AG04449 (cell line): Measurements from ENCODE around the gene PRKAG2.

Source experiments
- CTCF ChIA-PET: fragments of 350-600 bp; formaldehyde crosslinking; extraction: SDS; loops from one replicate; lab custom pipeline; 2021; ENCODE audit warnings: antibody characterized with exemption; lab: Yijun Ruan, JAX
- POLR2A ChIA-PET: fragments of 400-600, 350-600 bp; formaldehyde crosslinking; extraction: SDS; loops from one replicate; lab custom pipeline; 2020; ENCODE audit warnings: antibody characterized with exemption, inconsistent platforms; lab: Yijun Ruan, JAX
- DNase-seq: peaks from one replicate; pipeline ENCODE4 v3.0.0-alpha.2; 2010; ENCODE audit warnings: low read depth, low spot score
- H3K4me3 ChIP-seq: 2 replicates; pipeline ENCODE4 v1.5.1; 2011; ENCODE audit warnings: low read depth, mild to moderate bottlenecking, control low read depth, low read length
- TF ChIP-seq, protein P1 (sequence below): IDR thresholded peaks from one replicate; pipeline ENCODE4 v1.5.1; 2011; ENCODE audit warnings: mild to moderate bottlenecking, moderate library complexity, low read length, control low read depth, inconsistent platforms; ENCODE audit not compliant: insufficient read depth; ENCODE audit errors: missing control alignments

The PRKAG2 gene

DNA sequence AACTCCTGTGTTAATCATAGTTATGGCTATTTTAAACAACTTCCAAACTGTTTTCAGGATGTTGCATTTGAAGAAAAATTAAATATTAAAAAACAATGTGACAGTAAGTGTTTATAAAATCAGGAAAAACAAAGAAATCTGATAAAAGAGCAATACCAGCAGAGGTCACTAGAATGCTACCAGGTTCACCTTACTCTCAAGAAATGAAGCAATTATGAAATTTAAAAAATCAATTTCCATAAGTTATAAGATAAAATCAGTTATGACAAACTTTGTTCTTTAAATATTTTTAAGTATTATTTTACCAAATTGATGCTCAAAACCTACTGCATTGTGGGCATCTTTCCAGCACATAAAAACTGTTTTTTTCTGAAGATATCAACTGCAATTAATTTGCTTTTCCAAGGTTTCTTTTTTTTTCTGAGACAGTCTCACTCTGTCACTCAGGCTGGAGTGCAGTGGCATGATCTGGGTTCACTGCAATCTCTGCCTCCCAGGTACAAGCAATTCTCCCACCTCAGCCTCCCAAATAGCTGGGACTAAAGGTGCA is 306.5 kb downstream of the PRKAG2 start:
- DNase-seq, result no peak

DNA sequence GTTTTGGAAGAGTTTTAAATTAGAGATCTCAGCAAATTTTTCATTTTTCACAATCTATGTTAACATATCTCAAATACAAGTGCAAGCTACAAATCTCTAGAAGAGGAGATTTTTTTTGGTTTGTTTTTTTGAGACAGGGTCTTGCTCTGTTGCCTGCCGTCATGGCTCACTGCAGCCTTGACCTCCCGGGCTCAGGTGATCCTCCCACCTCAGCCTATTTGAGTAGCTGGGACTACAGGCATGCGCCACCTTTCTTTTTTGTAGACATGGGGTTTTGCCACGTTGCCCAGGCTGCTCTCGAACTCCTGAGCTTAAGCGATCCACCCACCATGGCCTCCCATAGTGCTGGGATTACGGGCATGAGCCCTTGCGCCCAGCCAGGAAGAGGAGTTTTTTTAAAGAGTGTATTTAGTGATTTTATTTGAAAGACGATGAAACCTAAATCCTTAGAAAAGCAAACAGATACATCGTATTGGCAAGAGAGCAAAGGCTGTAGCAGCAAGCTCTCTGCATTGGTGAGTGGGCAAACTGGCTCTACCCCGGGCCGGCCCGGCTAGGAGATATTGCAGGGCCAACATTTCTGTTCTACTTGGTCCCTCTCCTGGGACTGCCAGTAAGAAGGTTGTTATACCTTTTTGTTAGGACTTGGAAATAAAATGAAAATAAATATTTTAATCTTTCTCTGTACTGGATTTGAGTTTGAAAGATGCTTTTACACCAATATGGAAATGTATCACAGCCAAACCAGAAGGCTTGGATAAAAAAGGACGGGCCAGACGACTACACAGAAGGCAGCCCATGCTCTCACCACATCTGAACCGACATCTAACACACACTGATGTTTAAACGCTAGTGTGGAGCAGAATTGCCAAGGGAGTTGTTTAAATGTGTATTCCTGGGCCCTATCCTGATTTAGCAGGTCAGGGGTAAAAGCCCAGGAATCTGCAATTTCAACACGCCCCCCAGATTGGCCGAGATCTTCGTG is 307.7 kb downstream of the PRKAG2 start:
- POLR2A ChIA-PET, result no interaction called here
- TF ChIP-seq, protein P1, sequence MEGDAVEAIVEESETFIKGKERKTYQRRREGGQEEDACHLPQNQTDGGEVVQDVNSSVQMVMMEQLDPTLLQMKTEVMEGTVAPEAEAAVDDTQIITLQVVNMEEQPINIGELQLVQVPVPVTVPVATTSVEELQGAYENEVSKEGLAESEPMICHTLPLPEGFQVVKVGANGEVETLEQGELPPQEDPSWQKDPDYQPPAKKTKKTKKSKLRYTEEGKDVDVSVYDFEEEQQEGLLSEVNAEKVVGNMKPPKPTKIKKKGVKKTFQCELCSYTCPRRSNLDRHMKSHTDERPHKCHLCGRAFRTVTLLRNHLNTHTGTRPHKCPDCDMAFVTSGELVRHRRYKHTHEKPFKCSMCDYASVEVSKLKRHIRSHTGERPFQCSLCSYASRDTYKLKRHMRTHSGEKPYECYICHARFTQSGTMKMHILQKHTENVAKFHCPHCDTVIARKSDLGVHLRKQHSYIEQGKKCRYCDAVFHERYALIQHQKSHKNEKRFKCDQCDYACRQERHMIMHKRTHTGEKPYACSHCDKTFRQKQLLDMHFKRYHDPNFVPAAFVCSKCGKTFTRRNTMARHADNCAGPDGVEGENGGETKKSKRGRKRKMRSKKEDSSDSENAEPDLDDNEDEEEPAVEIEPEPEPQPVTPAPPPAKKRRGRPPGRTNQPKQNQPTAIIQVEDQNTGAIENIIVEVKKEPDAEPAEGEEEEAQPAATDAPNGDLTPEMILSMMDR, result no peak
- CTCF ChIA-PET, result interaction anchor here (0.6 to 11.8 kb wide), 21 partner anchors 7 to 550 kb away, joined by 3 to 270 read pairs (median 3); no protein-coding TSS in a partner anchor
- no peak for DNase-seq
- H3K4me3 ChIP-seq, result no peak overlapping the region

More for the DNA sequence above, 306.5 kb downstream of the PRKAG2 start:
- POLR2A ChIA-PET, result no interaction called here
- H3K4me3 ChIP-seq, result no peak overlapping the region
- TF ChIP-seq, protein P1, result peak; percentile 18
- CTCF ChIA-PET, result interaction anchor here (0.7 to 11.8 kb wide), 20 partner anchors 9 to 212 kb away, joined by 3 to 270 read pairs (median 4); no protein-coding TSS in a partner anchor

DNA sequence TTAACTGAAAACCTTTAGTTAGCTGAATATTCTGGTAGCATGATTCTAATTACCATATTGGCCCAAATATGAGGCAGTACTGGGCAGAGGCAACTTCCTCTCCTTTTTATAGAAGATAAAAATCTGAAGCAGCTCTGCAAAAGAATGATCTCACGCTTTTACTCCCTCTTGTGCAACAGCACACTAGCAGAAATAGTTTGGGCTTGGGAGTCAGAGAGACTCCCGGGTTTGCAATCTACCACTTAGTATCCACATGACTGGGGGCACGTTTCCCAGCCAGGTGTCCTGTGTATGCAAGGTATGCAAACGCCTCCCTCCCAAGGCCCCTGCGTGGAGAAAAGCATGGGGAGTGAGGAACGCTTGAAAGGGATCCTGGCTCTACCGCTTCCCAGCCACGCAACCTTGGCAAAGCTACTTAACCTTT is 310.0 kb downstream of the PRKAG2 start:
- POLR2A ChIA-PET, result no interaction called here

DNA sequence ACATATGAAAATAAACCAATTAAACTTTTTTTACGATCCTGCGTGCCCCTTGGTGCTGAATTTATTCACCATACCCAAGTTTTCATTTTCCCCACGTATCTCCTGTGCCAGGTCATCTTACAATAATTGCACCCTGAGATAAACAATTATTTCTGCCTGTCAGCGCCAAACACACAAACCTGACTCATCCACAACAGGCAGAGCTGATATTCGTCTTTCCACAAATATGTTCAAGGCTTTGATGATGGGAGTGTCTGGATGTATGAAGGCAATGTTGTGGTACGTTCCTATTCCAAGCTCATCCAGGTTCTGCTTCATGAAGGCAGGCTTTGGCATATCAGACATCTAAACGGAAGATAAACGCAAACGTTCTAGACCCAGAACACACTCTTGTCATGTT is 311.4 kb downstream of the PRKAG2 start:
- CTCF ChIA-PET, result interaction anchor here (0.6 to 11.8 kb wide), 3 partner anchors 27 to 218 kb away, joined by 3 to 270 read pairs (median 3); no protein-coding TSS in a partner anchor
- H3K4me3 ChIP-seq, result no peak overlapping the region
- no peak for DNase-seq
- POLR2A ChIA-PET, result no interaction called here
- TF ChIP-seq, protein P1, result no peak

More for the DNA sequence above, 310.0 kb downstream of the PRKAG2 start:
- CTCF ChIA-PET, result interaction anchor here (0.7 to 11.8 kb wide), 4 partner anchors 10 to 192 kb away, joined by 3 to 270 read pairs (median 4); no protein-coding TSS in a partner anchor
- DNase-seq, result peak; percentile 31
- no peak overlapping the region for H3K4me3 ChIP-seq
- TF ChIP-seq, protein P1, result no peak

DNA sequence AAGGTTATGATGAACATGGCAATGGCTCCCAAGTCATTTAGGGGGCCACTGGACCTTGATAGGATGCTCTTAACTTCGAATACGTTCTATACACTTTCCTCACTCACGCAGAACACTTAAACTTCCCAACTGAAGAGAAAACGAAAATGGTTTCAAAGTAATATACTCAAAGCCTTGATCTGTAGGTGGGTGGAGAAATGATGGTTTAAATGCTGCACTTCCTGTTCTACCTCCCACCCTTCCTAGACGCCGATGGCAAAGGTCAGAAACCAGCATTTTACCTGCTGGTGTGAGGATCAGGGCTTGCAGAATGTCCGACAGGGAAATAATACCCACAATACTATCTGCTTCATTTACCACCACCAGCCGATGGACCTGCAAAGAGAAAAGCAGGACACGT is 316.7 kb downstream of the PRKAG2 start:
- no peak for DNase-seq
- TF ChIP-seq, protein P1, result no peak
- ChIA-PET CTCF (no interaction called here), POLR2A (no interaction called here)
- no peak overlapping the region for H3K4me3 ChIP-seq
